ENCODE data around the gene GOLT1B.

Gene GOLT1B

DNA sequence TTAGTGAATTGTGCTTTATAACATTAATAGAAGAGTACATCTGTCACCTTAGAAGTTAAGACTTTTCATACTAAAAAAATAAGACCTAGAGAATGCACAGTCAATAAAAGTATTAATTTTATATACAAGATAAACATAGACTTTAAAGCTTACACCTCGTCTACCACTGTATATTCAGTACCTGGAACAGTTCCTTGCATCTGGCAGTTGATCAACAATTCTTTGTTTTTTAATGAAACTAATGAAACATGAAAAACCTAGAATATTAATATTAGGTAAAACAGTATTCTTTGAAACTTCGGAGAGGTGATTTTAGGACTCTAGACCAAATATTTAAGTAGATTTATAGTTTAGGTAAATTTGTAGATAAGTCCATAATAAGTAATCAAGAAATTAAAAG, 4.3 kb downstream of the GOLT1B start:
- no peak for TF ChIP-seq EZH2 (IDR thresholded peaks at IDR 0.05; ENCODE audit: borderline replicate concordance, low read depth, low read length, severe bottlenecking)
- TF ChIP-seq, protein P1, sequence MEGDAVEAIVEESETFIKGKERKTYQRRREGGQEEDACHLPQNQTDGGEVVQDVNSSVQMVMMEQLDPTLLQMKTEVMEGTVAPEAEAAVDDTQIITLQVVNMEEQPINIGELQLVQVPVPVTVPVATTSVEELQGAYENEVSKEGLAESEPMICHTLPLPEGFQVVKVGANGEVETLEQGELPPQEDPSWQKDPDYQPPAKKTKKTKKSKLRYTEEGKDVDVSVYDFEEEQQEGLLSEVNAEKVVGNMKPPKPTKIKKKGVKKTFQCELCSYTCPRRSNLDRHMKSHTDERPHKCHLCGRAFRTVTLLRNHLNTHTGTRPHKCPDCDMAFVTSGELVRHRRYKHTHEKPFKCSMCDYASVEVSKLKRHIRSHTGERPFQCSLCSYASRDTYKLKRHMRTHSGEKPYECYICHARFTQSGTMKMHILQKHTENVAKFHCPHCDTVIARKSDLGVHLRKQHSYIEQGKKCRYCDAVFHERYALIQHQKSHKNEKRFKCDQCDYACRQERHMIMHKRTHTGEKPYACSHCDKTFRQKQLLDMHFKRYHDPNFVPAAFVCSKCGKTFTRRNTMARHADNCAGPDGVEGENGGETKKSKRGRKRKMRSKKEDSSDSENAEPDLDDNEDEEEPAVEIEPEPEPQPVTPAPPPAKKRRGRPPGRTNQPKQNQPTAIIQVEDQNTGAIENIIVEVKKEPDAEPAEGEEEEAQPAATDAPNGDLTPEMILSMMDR (IDR thresholded peaks at IDR 0.05; ENCODE audit: borderline replicate concordance, extremely low read depth, low read length, poor library complexity, severe bottlenecking) = no peak
- H3K9ac ChIP-seq (ENCODE audit: low read depth, low read length) = no peak overlapping the region
- ATAC-seq (ENCODE audit: insufficient read depth, low read depth) (no peak), DNase-seq (no peak)
- peaks cover 6% of the 10 kb centered on the region; the same call in 1 of the 2 replicates for H4K20me1 ChIP-seq (ENCODE audit: insufficient read depth, low read length)
- H3K79me2 ChIP-seq (ENCODE audit: insufficient read depth, low read length) = peaks cover 63% of the 10 kb centered on the region
- H3K4me1 ChIP-seq (ENCODE audit: insufficient read depth, low read length) = peaks cover 22% of the 10 kb centered on the region
- H3K4me2 ChIP-seq (ENCODE audit: insufficient read depth, low read length) = no peak overlapping the region
- no peaks in the 10 kb centered on the region for H3K27me3 ChIP-seq (ENCODE audit: insufficient read depth, low read length, poor library complexity)
- no peaks in the 10 kb centered on the region for H3K9me3 ChIP-seq (ENCODE audit: insufficient read depth, low read length, severe bottlenecking)
- no peak overlapping the region for H2AFZ ChIP-seq (ENCODE audit: low read depth, low read length)
- H3K36me3 ChIP-seq (ENCODE audit: insufficient read depth, low read length) = peaks cover 18% of the 10 kb centered on the region
- H3K27ac ChIP-seq (ENCODE audit: low read length) = no peak overlapping the region
- no peak overlapping the region for H3K4me3 ChIP-seq (ENCODE audit: low read depth in 1 of 2, low read length in 2 of 2)

- H3K9me3 ChIP-seq (ENCODE audit: insufficient read depth, low read length, severe bottlenecking) = no peaks in the 10 kb centered on the region
- DNase-seq = no peak
- H2AFZ ChIP-seq (ENCODE audit: low read depth, low read length) = no peak overlapping the region
- H4K20me1 ChIP-seq (ENCODE audit: insufficient read depth, low read length) = peaks cover 7% of the 10 kb centered on the region; the same call in 1 of the 2 replicates
- H3K27me3 ChIP-seq (ENCODE audit: insufficient read depth, low read length, poor library complexity) = no peaks in the 10 kb centered on the region
- peaks cover 17% of the 10 kb centered on the region for H3K4me1 ChIP-seq (ENCODE audit: insufficient read depth, low read length)
- H3K79me2 ChIP-seq (ENCODE audit: insufficient read depth, low read length) = peaks cover 46% of the 10 kb centered on the region
- TF ChIP-seq, protein P1 (IDR thresholded peaks at IDR 0.05; ENCODE audit: borderline replicate concordance, extremely low read depth, low read length, poor library complexity, severe bottlenecking) = no peak
- no peak for TF ChIP-seq EZH2 (IDR thresholded peaks at IDR 0.05; ENCODE audit: borderline replicate concordance, low read depth, low read length, severe bottlenecking)
- H3K4me3 ChIP-seq (ENCODE audit: low read depth in 1 of 2, low read length in 2 of 2) = no peak overlapping the region
- H3K27ac ChIP-seq (ENCODE audit: low read length) = no peak overlapping the region
- no peak for ATAC-seq (ENCODE audit: insufficient read depth, low read depth)
- H3K36me3 ChIP-seq (ENCODE audit: insufficient read depth, low read length) = peaks cover 29% of the 10 kb centered on the region
- H3K4me2 ChIP-seq (ENCODE audit: insufficient read depth, low read length) = no peak overlapping the region
- H3K9ac ChIP-seq (ENCODE audit: low read depth, low read length) = no peak overlapping the region
Observed at GRCh38 chr12:21507849-21508248, 6.3 kb downstream of the GOLT1B start.

DNA sequence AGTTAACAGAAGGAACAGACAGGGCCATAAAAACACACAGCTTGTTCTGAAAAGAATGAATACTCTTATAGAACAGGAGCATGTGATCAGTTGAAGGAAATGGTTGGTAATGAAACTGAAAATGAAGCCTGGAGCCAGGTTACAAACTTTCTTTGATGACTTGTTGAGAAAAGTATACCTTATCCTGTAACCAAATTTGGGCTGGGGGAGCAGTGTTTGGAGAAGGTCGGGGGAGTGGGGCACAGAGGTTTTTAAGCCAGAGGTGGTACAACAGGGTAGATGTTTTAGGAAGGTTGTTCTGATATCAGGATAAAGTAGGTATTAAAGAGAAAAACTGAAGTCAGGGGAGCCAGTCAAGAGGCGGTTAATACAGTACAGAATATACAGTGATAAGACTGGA, 8.2 kb downstream of the GOLT1B start:
- Histone ChIP-seq H3K27me3 (ENCODE audit: insufficient read depth, low read length, poor library complexity) (no peaks in the 10 kb centered on the region), H3K4me2 (ENCODE audit: insufficient read depth, low read length) (no peak overlapping the region), H2AFZ (ENCODE audit: low read depth, low read length) (no peak overlapping the region), H3K4me3 (ENCODE audit: low read depth in 1 of 2, low read length in 2 of 2) (no peak overlapping the region), H3K27ac (ENCODE audit: low read length) (no peak overlapping the region), H4K20me1 (ENCODE audit: insufficient read depth, low read length) (peaks cover 3% of the 10 kb centered on the region; the same call in 1 of the 2 replicates), H3K4me1 (ENCODE audit: insufficient read depth, low read length) (no peaks in the 10 kb centered on the region), H3K9me3 (ENCODE audit: insufficient read depth, low read length, severe bottlenecking) (no peaks in the 10 kb centered on the region), H3K79me2 (ENCODE audit: insufficient read depth, low read length) (peaks cover 27% of the 10 kb centered on the region), H3K9ac (ENCODE audit: low read depth, low read length) (no peak overlapping the region), H3K36me3 (ENCODE audit: insufficient read depth, low read length) (peaks cover 46% of the 10 kb centered on the region)
- TF ChIP-seq EZH2 (IDR thresholded peaks at IDR 0.05; ENCODE audit: borderline replicate concordance, low read depth, low read length, severe bottlenecking) = no peak
- TF ChIP-seq, protein P1 (IDR thresholded peaks at IDR 0.05; ENCODE audit: borderline replicate concordance, extremely low read depth, low read length, poor library complexity, severe bottlenecking) = no peak
- no peak for ATAC-seq (ENCODE audit: insufficient read depth, low read depth)
- DNase-seq = no peak

DNA sequence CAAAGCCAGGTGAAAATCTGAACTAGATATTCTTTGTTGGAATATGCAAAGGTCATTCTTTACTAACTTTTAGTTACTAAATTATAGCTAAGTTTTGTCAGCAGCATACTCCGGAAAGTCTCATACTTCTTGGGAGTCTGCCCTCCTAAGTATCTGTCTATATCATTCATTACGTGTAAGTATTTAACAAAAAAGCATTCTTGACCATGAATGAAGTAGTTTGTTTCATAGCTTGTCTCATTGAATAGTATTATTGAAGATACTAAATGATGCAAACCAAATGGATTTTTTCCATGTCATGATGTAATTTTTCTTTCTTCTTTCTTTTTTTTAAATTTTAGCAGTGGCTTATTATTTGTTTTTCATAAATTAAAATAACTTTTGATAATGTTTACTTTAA, 14.7 kb downstream of the GOLT1B start:
- Histone ChIP-seq H3K27ac (ENCODE audit: low read length) (no peak overlapping the region), H3K4me1 (ENCODE audit: insufficient read depth, low read length) (no peaks in the 10 kb centered on the region), H3K79me2 (ENCODE audit: insufficient read depth, low read length) (no peaks in the 10 kb centered on the region), H3K9ac (ENCODE audit: low read depth, low read length) (no peak overlapping the region), H4K20me1 (ENCODE audit: insufficient read depth, low read length) (no peaks in the 10 kb centered on the region), H3K36me3 (ENCODE audit: insufficient read depth, low read length) (peaks cover 49% of the 10 kb centered on the region), H3K4me3 (ENCODE audit: low read depth in 1 of 2, low read length in 2 of 2) (no peak overlapping the region), H3K4me2 (ENCODE audit: insufficient read depth, low read length) (no peak overlapping the region), H3K9me3 (ENCODE audit: insufficient read depth, low read length, severe bottlenecking) (no peaks in the 10 kb centered on the region), H2AFZ (ENCODE audit: low read depth, low read length) (no peak overlapping the region), H3K27me3 (ENCODE audit: insufficient read depth, low read length, poor library complexity) (no peaks in the 10 kb centered on the region)
- no peak for TF ChIP-seq EZH2 (IDR thresholded peaks at IDR 0.05; ENCODE audit: borderline replicate concordance, low read depth, low read length, severe bottlenecking)
- TF ChIP-seq, protein P1 (IDR thresholded peaks at IDR 0.05; ENCODE audit: borderline replicate concordance, extremely low read depth, low read length, poor library complexity, severe bottlenecking) = no peak
- no peak for ATAC-seq (ENCODE audit: insufficient read depth, low read depth)
- no peak for DNase-seq

Data from DND-41 (cell line).